ENCODE results near the gene ZNF333.

Gene ZNF333

DNA sequence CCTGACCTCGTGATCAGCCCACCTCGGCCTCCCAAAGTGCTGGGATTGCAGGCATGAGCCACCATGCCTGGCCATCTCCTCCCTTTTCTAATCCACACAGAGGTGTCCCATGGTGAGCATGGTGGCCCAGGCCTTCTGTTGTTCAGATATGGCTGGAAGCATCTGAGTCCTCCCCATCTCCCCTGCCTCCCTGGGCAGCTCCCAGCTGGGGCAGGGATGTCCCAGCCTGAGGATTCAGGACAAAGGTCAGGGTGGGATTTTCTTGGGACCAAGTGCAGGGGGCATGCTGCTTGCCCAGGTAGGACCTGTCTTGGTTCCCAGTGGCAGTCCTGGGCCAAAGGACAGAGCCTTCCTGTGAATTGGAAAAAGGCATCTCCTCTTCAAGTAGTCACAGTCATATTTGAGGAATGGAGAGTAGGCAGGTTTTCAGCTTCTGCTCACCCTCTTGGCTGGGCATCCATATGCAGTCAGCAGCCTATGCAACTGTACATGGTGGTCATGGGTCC, 77.7 kb downstream of the ZNF333 start (continued):
- TF ChIP-seq ZNF202 (tag by site-specific recombination; IDR thresholded peaks at IDR 0.05; ENCODE audit: borderline replicate concordance): no peak
- TF ChIP-seq ZNF629 (tag by site-specific recombination; IDR thresholded peaks at IDR 0.05): no peak
- no peak for TF ChIP-seq ZNF10 (tag by site-specific recombination; IDR thresholded peaks at IDR 0.05)

GRCh38 chr19:14768001-14768400, 78.2 kb downstream of the ZNF333 start:
- no peak overlapping the region for H3K27ac ChIP-seq (ENCODE audit: extremely low read depth, low read depth, low read length)
- H3K4me3 ChIP-seq (ENCODE audit: low read depth, low read length): no peak overlapping the region
- ChIA-PET CTCF (interaction anchor here (2.1 kb wide), 1 partner anchor 18 kb away, joined by 5 read pairs; no protein-coding TSS in a partner anchor), POLR2A (no interaction called here)
- H3K4me1 ChIP-seq (ENCODE audit: control insufficient read depth, insufficient read depth, low read length): no peaks in the 10 kb centered on the region
- TF ChIP-seq ZNF214 (tag by site-specific recombination; IDR thresholded peaks at IDR 0.05; ENCODE audit: borderline replicate concordance) (no peak), ZNF350 (tag by site-specific recombination; IDR thresholded peaks at IDR 0.05) (no peak), ZNF560 (tag by site-specific recombination; IDR thresholded peaks at IDR 0.05; ENCODE audit: borderline replicate concordance) (no peak), ZNF549 (tag by site-specific recombination; IDR thresholded peaks at IDR 0.05) (no peak), ZNF157 (tag by site-specific recombination; IDR thresholded peaks at IDR 0.05) (no peak)
- TF ChIP-seq, protein P1, sequence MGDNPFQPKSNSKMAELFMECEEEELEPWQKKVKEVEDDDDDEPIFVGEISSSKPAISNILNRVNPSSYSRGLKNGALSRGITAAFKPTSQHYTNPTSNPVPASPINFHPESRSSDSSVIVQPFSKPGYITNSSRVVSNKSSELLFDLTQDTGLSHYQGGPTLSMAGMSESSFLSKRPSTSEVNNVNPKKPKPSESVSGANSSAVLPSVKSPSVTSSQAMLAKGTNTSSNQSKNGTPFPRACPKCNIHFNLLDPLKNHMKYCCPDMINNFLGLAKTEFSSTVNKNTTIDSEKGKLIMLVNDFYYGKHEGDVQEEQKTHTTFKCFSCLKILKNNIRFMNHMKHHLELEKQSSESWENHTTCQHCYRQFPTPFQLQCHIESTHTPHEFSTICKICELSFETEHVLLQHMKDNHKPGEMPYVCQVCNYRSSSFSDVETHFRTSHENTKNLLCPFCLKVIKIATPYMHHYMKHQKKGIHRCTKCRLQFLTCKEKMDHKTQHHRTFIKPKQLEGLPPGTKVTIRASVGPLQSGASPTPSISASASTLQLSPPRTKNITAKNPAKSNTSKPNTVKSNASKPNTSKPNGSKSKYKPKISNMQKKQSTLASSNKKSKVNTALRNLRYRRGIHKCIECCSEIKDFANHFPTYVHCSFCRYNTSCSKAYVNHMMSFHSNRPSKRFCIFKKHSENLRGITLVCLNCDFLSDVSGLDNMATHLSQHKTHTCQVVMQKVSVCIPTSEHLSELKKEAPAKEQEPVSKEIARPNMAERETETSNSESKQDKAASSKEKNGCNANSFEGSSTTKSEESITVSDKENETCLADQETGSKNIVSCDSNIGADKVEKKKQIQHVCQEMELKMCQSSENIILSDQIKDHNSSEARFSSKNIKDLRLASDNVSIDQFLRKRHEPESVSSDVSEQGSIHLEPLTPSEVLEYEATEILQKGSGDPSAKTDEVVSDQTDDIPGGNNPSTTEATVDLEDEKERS (tag by site-specific recombination; IDR thresholded peaks at IDR 0.05): no peak
- H3K9me3 ChIP-seq (ENCODE audit: control insufficient read depth, insufficient read depth, low read depth, low read length): no peaks in the 10 kb centered on the region
- H3K36me3 ChIP-seq (ENCODE audit: control insufficient read depth in 2 of 2, insufficient read depth in 1 of 2, low read length in 2 of 2): no peaks in the 10 kb centered on the region

DNA sequence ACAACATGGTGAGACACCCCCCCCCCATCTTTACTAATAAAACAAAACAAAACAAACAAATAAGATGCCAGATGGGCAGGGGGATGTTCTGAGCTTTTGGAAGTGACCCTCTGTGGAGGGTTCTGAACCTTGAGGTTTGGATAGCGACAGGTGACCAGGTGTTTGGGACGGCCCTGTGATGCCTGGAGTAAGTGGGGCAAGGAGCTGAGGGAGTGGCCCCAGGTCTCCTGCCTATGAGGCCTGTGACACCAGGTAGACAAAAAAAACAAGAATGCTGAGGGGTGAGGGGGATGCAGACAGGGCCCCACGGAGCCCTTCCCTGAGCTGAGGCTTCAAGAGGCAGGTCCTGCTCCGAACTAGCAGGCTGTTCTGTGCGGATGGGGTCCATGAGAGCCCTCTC, 79.4 kb downstream of the ZNF333 start:
- no peaks in the 10 kb centered on the region for H3K9me3 ChIP-seq (ENCODE audit: control insufficient read depth, insufficient read depth, low read depth, low read length)
- ChIA-PET CTCF (interaction anchor here (0.7 to 2.1 kb wide), 2 partner anchors 17 to 186 kb away, joined by 3 to 5 read pairs; partner anchors contain the start of gene CLEC17A), POLR2A (no interaction called here)
- H3K27ac ChIP-seq (ENCODE audit: extremely low read depth, low read depth, low read length): no peak overlapping the region
- H3K36me3 ChIP-seq (ENCODE audit: control insufficient read depth in 2 of 2, insufficient read depth in 1 of 2, low read length in 2 of 2): no peaks in the 10 kb centered on the region
- H3K4me1 ChIP-seq (ENCODE audit: control insufficient read depth, insufficient read depth, low read length): no peaks in the 10 kb centered on the region
- H3K4me3 ChIP-seq (ENCODE audit: low read depth, low read length): no peak overlapping the region
- TF ChIP-seq ZNF16 (tag by site-specific recombination; IDR thresholded peaks at IDR 0.05; ENCODE audit: low read depth) (no peak), SCRT1 (tag by site-specific recombination; IDR thresholded peaks at IDR 0.05; ENCODE audit: borderline replicate concordance) (no peak), ZNF175 (tag by site-specific recombination; IDR thresholded peaks at IDR 0.05) (no peak), TCF7L2 (IDR thresholded peaks at IDR 0.05; ENCODE audit: borderline replicate concordance, low read depth, low read length) (no peak), ZNF639 (tag by site-specific recombination; IDR thresholded peaks at IDR 0.05) (no peak), ZNF324 (tag by site-specific recombination; IDR thresholded peaks at IDR 0.05) (no peak), YY2 (tag by site-specific recombination; IDR thresholded peaks at IDR 0.05) (no peak), ZNF157 (tag by site-specific recombination; IDR thresholded peaks at IDR 0.05) (no peak), MEIS1 (CRISPR knock-in tag; IDR thresholded peaks at IDR 0.05; ENCODE audit: borderline replicate concordance) (no peak), ZNF23 (tag by site-specific recombination; IDR thresholded peaks at IDR 0.05; ENCODE audit: borderline replicate concordance) (no peak), SP2 (tag by site-specific recombination; IDR thresholded peaks at IDR 0.05) (no peak), ATF2 (tag by site-specific recombination; IDR thresholded peaks at IDR 0.05; ENCODE audit: low read depth) (no peak)
- TF ChIP-seq, protein P2, sequence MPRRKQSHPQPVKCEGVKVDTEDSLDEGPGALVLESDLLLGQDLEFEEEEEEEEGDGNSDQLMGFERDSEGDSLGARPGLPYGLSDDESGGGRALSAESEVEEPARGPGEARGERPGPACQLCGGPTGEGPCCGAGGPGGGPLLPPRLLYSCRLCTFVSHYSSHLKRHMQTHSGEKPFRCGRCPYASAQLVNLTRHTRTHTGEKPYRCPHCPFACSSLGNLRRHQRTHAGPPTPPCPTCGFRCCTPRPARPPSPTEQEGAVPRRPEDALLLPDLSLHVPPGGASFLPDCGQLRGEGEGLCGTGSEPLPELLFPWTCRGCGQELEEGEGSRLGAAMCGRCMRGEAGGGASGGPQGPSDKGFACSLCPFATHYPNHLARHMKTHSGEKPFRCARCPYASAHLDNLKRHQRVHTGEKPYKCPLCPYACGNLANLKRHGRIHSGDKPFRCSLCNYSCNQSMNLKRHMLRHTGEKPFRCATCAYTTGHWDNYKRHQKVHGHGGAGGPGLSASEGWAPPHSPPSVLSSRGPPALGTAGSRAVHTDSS (tag by site-specific recombination; IDR thresholded peaks at IDR 0.05): no peak

Measured in HEK293 (cell line).